ENCODE results near the gene CCNB3. TPM values are rescaled to one million over a fixed set of nuclear protein-coding genes. Genes with fewer than 3 reads are reported as not detected.

The CCNB3 gene
- total RNA-seq, 1 donor from 2014 or later = 0.17 TPM

- H3K4me3 ChIP-seq (ENCODE audit: low read depth, low read length) = no peak overlapping the region
- no peak for DNase-seq (ENCODE audit: low read depth)
- no peak for TF ChIP-seq CTCF (conservative IDR thresholded peaks at IDR 0.05; ENCODE audit: low read depth, low read length)
These were observed 189.3 kb downstream of the CCNB3 start for GRCh38 chrX:50393902-50394301.

Other genes starting within 250 kb of the CCNB3 start
- gene AKAP4, start 3.8 kb upstream of the CCNB3 start, total RNA-seq = not detected in 2 replicates